Measurements from ENCODE around the gene SIGLEC1. TPM values are rescaled to one million over a fixed set of nuclear protein-coding genes. Genes with fewer than 3 reads are reported as not detected.

The SIGLEC1 gene
- total and polyA plus RNA-seq, 2 donors (not counting 1 experiment from before 2014, with no cell fraction given), result 0.06 to 0.15 TPM

- H3K27ac Mint-ChIP-seq, result no peak overlapping the region
- no peak overlapping the region for H3K4me3 Mint-ChIP-seq
- WGBS (ENCODE audit: insufficient coverage), result 82% methylated on average over 6 of the region's 6 CpGs
These were observed 13.8 kb downstream of the SIGLEC1 start for GRCh38 chr20:3698591-3699001.

More at GRCh38 chr20:3698591-3699001, 13.8 kb downstream of the SIGLEC1 start:
- POLR2A ChIA-PET, result no interaction called here
- Histone ChIP-seq H3K9me3 (ENCODE audit: control extremely low read depth in 1 of 3, control insufficient read depth in 2 of 3, insufficient read depth in 1 of 3, low read length in 2 of 3) (peaks cover 0 to 12% (median 0%) of the 10 kb centered on the region in 3 donors), H3K27me3 (replicated peaks in 1 of 4; ENCODE audit: control extremely low read depth in 1 of 4, control insufficient read depth in 3 of 4, insufficient read depth in 4 of 4, low read length in 3 of 4) (no peaks in the 10 kb centered on the region), H3K36me3 (replicated peaks in 1 of 2; ENCODE audit: control extremely low read depth in 1 of 2, control insufficient read depth in 1 of 2, extremely low read depth in 1 of 2, insufficient read depth in 2 of 2, low read length in 1 of 2) (no peaks in the 10 kb centered on the region), H3K4me1 (ENCODE audit: control insufficient read depth in 2 of 2, insufficient read depth in 2 of 2, low read length in 2 of 2) (no peaks in the 10 kb centered on the region), H3K4me2 (replicated peaks; ENCODE audit: low read depth, low read length, poor library complexity, severe bottlenecking) (no peak overlapping the region), H3K79me2 (ENCODE audit: control insufficient read depth, insufficient read depth, low read length) (no peaks in the 10 kb centered on the region), H3K27ac (ENCODE audit: low read length in 2 of 2) (no peak overlapping the region), H3K4me3 (ENCODE audit: control extremely low read depth in 1 of 5, extremely low read depth in 1 of 5, insufficient read depth in 1 of 5, low read depth in 2 of 5, low read length in 4 of 5) (no peak overlapping the region), H3K9ac (ENCODE audit: low read length) (no peak overlapping the region), H4K20me1 (ENCODE audit: control insufficient read depth, insufficient read depth, low read length, poor library complexity, severe bottlenecking) (no peaks in the 10 kb centered on the region), H2AFZ (ENCODE audit: insufficient read depth, low read depth, low read length, poor library complexity, severe bottlenecking) (no peak overlapping the region)
- Mint-ChIP-seq H3K4me1 (no peaks in the 10 kb centered on the region), H3K27me3 (no peaks in the 10 kb centered on the region), H3K9me3 (ENCODE audit: insufficient read depth) (no peaks in the 10 kb centered on the region)
- intact Hi-C loops (cut with micrococcal nuclease), result no loop called here
- ATAC-seq (ENCODE audit: low read depth) (no peak), DNase-seq (no peak)
- CTCF ChIA-PET, result interaction anchor here (2.0 kb wide), 1 partner anchor 12 kb away, joined by 6 read pairs; no protein-coding TSS in a partner anchor
- no peak for TF ChIP-seq EZH2 (IDR thresholded peaks at IDR 0.05; ENCODE audit: borderline replicate concordance, insufficient read depth, low read depth, low read length, poor library complexity, severe bottlenecking)
- TF ChIP-seq CTCF (IDR thresholded peaks at IDR 0.05), result no peak

Data from B cell (primary cell).